HepG2 (cell line): ENCODE results near the gene TTC23L. TPM values are rescaled to one million over a fixed set of nuclear protein-coding genes. Genes with fewer than 3 reads are reported as not detected.

Source experiments
- AGO1 ChIP-seq: fragments of 200-400 bp; formaldehyde crosslinking; IDR thresholded peaks from 2 replicates; pipeline ENCODE4 v1.6.1; 2017; ENCODE audit warnings: mild to moderate bottlenecking, low read depth, low read length, moderate library complexity; ENCODE audit not compliant: poor library complexity, severe bottlenecking
- ARNT ChIP-seq: fragments of 450-650 bp; IDR thresholded peaks from 2 replicates; pipeline ENCODE4 v1.6.1; 2017
- CSRNP2 ChIP-seq: sonication (generic); formaldehyde crosslinking; conservative IDR thresholded peaks from 2 replicates; pipeline ENCODE4 v1.8.0; 2022; ENCODE audit warnings: low read depth, missing genetic modification reagents
- EP300 ChIP-seq, 3 experiments: sonication (generic) in 1 of 3; formaldehyde crosslinking in 1 of 3; IDR thresholded peaks; 2 replicates each; pipeline versions ENCODE4 v1.5.1 to v1.6.1; 2011 to 2020; ENCODE audit warnings: low read depth in 2 of 3, low read length in 2 of 3, borderline replicate concordance in 1 of 3, improper control_type of control experiment in 1 of 3, mild to moderate bottlenecking in 1 of 3, missing genetic modification reagents in 1 of 3, moderate library complexity in 1 of 3
- GLI4 ChIP-seq: sonication (generic); formaldehyde crosslinking; IDR thresholded peaks from 2 replicates; pipeline ENCODE4 v1.5.1; 2020; ENCODE audit warnings: missing genetic modification reagents, mild to moderate bottlenecking, moderate library complexity, borderline replicate concordance
- HMGXB4 ChIP-seq, 2 experiments: sonication (generic) in 1 of 2; formaldehyde crosslinking in 1 of 2; IDR thresholded peaks; 2 replicates each; pipeline versions ENCODE4 v1.4.0 to v1.6.1; 2018 to 2020; ENCODE audit warnings: missing genetic modification reagents in 2 of 2, borderline replicate concordance in 1 of 2, low read depth in 1 of 2, mild to moderate bottlenecking in 1 of 2, missing biosample characterization in 1 of 2
- HOXA5 ChIP-seq: sonication (generic); formaldehyde crosslinking; IDR thresholded peaks from 2 replicates; pipeline ENCODE4 v1.4.0; 2020; ENCODE audit warnings: missing genetic modification reagents
- KAT7 ChIP-seq: IDR thresholded peaks from 2 replicates; pipeline ENCODE4 v1.6.1; 2018; ENCODE audit warnings: borderline replicate concordance, missing compliant biosample characterization
- MTA3 ChIP-seq: sonication (generic); formaldehyde crosslinking; IDR thresholded peaks from 2 replicates; pipeline ENCODE4 v1.4.0; 2020; ENCODE audit warnings: missing genetic modification reagents
- SIN3A ChIP-seq: IDR thresholded peaks from 2 replicates; pipeline ENCODE4 v1.6.1; 2011; ENCODE audit warnings: low read depth, mild to moderate bottlenecking, control low read depth, low read length, borderline replicate concordance
- SRF ChIP-seq: IDR thresholded peaks from 2 replicates; pipeline ENCODE4 v1.6.1; 2011; ENCODE audit warnings: mild to moderate bottlenecking, low read depth, low read length, moderate library complexity
- TEF ChIP-seq: sonication (generic); formaldehyde crosslinking; IDR thresholded peaks from 2 replicates; pipeline ENCODE4 v1.5.0; 2020; ENCODE audit warnings: missing genetic modification reagents
- ZNF343 ChIP-seq: sonication (generic); formaldehyde crosslinking; IDR thresholded peaks from 2 replicates; pipeline ENCODE4 v1.4.0; 2020; ENCODE audit warnings: mild to moderate bottlenecking, missing genetic modification reagents
- ZNF510 ChIP-seq: sonication (generic); formaldehyde crosslinking; IDR thresholded peaks from 2 replicates; pipeline ENCODE4 v1.4.0; 2020; ENCODE audit warnings: low read depth, mild to moderate bottlenecking, missing genetic modification reagents
- ZNF572 ChIP-seq: sonication (generic); formaldehyde crosslinking; IDR thresholded peaks from 2 replicates; pipeline ENCODE4 v1.5.1; 2020; ENCODE audit warnings: mild to moderate bottlenecking, missing genetic modification reagents
- ZNF672 ChIP-seq: sonication (generic); formaldehyde crosslinking; IDR thresholded peaks from 2 replicates; pipeline ENCODE4 v1.8.1; 2022; ENCODE audit warnings: missing genetic modification reagents
- ZNF879 ChIP-seq: sonication (generic); formaldehyde crosslinking; IDR thresholded peaks from 2 replicates; pipeline ENCODE4 v1.8.1; 2023; ENCODE audit warnings: missing genetic modification reagents
- polyA plus RNA-seq, 8 experiments: library from polyadenylated mRNA; depleted of rRNA in 3 of 8; stranded (reverse) in 7 of 8; unstranded in 1 of 8; fragments of >200 nt; fragmentation: Illumina TruSeq in 4 of 8; extraction: Trizol in 4 of 8; gene quantifications; 2 replicates each; pipeline versions ENCODE4 v1.2.1 to v1.2.3, GENCODE V29; 2011 to 2016; ENCODE audit warnings: low read depth in 4 of 8, missing spikeins in 1 of 8, mixed read lengths in 1 of 8; ENCODE audit not compliant: insufficient read depth in 1 of 8
- total RNA-seq, 5 experiments: library from RNA; depleted of rRNA; stranded (reverse); fragments of >200 nt; fragmentation: Illumina TruSeq; extraction: Trizol; gene quantifications; 2 replicates each; pipeline ENCODE4 v1.2.3, GENCODE V29; 2016; ENCODE audit warnings: low read depth in 1 of 5
- TF ChIP-seq, protein P1 (sequence below): sonication (generic); formaldehyde crosslinking; IDR thresholded peaks from 2 replicates; pipeline ENCODE4 v1.4.0; 2020; ENCODE audit warnings: mild to moderate bottlenecking, missing genetic modification reagents

Gene TTC23L
- total and polyA plus RNA-seq, 2 of the 13 experiments (the other 11 are each of a cell fraction or from before 2014, with no cell fraction given), result 0.37 to 1.4 TPM

DNA sequence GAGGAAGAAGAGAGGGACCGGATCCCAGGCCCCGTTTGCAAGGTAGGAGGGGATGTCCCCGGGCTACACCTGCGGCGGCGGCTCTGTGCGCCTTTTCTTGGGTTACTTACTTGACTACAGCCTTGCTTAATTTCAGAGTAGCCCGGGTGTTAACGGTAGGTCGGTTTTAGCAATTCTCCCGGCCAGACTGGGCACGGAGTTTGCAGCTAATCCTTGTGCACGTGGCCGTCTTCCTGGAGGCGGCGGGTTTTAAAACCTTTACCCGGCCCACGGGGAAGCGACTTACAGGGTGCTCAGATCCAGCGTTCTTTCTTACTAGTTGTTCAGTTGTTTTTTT, 76.9 kb downstream of the TTC23L start (continued):
- TF ChIP-seq, protein P1, sequence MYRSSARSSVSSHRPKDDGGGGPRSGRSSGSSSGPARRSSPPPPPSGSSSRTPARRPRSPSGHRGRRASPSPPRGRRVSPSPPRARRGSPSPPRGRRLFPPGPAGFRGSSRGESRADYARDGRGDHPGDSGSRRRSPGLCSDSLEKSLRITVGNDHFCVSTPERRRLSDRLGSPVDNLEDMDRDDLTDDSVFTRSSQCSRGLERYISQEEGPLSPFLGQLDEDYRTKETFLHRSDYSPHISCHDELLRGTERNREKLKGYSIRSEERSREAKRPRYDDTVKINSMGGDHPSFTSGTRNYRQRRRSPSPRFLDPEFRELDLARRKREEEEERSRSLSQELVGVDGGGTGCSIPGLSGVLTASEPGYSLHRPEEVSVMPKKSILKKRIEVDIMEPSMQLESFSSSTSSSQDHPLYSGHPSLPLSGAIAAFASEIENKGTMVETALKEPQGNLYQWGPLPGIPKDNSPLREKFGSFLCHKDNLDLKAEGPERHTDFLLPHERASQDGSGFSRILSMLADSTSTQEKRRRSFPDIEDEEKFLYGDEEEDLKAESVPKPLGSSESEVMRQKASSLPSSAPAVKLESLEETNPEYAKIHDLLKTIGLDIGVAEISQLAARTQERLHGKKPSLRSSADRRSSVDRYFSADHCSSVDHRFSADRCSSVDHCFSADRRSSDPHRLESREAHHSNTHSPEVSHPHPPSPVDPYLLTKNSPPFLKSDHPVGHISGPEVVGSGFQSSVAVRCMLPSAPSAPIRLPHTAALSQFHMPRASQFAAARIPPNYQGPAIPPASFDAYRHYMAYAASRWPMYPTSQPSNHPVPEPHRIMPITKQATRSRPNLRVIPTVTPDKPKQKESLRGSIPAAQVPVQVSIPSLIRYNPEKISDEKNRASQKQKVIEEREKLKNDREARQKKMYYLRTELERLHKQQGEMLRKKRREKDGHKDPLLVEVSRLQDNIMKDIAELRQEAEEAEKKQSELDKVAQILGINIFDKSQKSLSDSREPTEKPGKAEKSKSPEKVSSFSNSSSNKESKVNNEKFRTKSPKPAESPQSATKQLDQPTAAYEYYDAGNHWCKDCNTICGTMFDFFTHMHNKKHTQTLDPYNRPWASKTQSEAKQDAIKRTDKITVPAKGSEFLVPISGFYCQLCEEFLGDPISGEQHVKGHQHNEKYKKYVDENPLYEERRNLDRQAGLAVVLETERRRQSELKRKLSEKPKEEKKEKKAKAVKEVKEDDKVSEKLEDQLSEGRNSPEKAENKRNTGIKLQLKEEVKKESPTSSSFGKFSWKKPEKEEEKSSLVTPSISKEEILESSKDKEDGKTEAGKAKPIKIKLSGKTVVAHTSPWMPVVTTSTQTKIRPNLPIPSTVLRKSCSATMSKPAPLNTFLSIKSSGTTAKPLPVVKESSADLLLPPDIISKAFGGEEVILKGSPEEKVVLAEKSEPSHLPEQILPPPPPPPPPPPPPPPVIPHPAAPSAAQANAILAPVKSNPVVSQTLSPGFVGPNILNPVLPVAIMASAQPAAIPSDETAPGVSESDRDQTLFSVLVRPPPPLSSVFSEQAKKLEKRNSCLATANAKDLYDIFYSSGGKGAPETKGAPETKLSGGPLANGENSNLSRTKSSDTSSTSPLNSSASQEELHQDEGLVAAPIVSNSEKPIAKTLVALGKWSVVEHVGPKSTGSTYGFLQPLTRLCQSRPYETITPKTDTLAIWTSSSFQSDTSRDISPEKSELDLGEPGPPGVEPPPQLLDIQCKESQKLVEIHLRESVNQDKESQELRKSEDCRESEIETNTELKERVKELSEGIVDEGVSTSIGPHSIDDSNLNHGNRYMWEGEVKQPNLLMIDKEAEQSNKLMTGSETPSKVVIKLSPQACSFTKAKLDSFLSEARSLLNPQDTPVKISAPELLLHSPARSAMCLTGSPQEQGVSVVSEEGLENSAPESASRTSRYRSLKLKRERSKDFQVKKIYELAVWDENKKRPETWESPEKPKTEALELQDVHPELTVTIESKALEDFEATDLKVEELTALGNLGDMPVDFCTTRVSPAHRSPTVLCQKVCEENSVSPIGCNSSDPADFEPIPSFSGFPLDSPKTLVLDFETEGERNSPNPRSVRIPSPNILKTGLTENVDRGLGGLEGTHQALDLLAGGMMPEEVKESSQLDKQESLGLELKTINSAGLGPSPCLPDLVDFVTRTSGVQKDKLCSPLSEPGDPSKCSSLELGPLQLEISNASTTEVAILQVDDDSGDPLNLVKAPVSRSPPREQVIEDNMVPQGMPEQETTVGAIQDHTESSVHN, result no peak
- no peak for TF ChIP-seq AGO1
- no peak for TF ChIP-seq HOXA5 (CRISPR knock-in tag)
- TF ChIP-seq ARNT, result no peak
- no peak for TF ChIP-seq EP300 (IDR thresholded peaks at IDR 0.05; ENCODE audit: low read depth in 2 of 2, low read length in 2 of 2)
- no peak for TF ChIP-seq EP300 (CRISPR knock-in tag; IDR thresholded peaks at IDR 0.05; ENCODE audit: borderline replicate concordance)
- no peak for TF ChIP-seq TEF (CRISPR knock-in tag)
- no peak for TF ChIP-seq ZNF572 (CRISPR knock-in tag)
- TF ChIP-seq GLI4 (CRISPR knock-in tag), result no peak
- TF ChIP-seq ZNF672 (CRISPR knock-in tag), result no peak
- no peak for TF ChIP-seq ZNF879 (CRISPR knock-in tag)
- no peak for TF ChIP-seq CSRNP2
- no peak for TF ChIP-seq SRF
- no peak for TF ChIP-seq MTA3 (CRISPR knock-in tag)
- TF ChIP-seq ZNF510 (CRISPR knock-in tag), result no peak
- no peak; the same call in 1 of the 2 replicates for TF ChIP-seq KAT7 (CRISPR knock-in tag)
- no peak for TF ChIP-seq ZNF343 (CRISPR knock-in tag)
- TF ChIP-seq HMGXB4 (CRISPR knock-in tag; IDR thresholded peaks at IDR 0.05; ENCODE audit: borderline replicate concordance in 1 of 2, low read depth in 1 of 2), result no peak; a peak in 1 of 4 replicates
- no peak for TF ChIP-seq SIN3A
